Erythroblast (primary cell): ENCODE measurements around the gene ATG10.

Experiments
- GATA1 ChIP-seq: IDR thresholded peaks from 2 replicates; pipeline ENCODE4 v1.6.1; 2011; ENCODE audit warnings: low read depth, mild to moderate bottlenecking, control low read depth, low read length, moderate library complexity
- POLR2A ChIP-seq: IDR thresholded peaks from 2 replicates; pipeline ENCODE4 v1.6.1; 2011; ENCODE audit warnings: mild to moderate bottlenecking, low read length

GRCh38 chr5:82244151-82244550 lies 272.3 kb downstream of the ATG10 start:
- TF ChIP-seq POLR2A, result no peak
- no peak for TF ChIP-seq GATA1
